Adrenal gland (tissue), 5 donors: ENCODE data around the gene SMIM12.

Source experiments
- CTCF ChIP-seq, 6 experiments: fragments of 450-650 bp in 4 of 6; fragments of 200-600 bp in 2 of 6; sonication (generic) in 1 of 6; IDR thresholded peaks; 1 replicate in 5 of 6; 2 replicates in 1 of 6; pipeline versions ENCODE4 v1.5.1 to v1.8.0; 2016 to 2021; ENCODE audit warnings: antibody characterized with exemption in 6 of 6, mild to moderate bottlenecking in 2 of 6, moderate library complexity in 1 of 6
- POLR2A ChIP-seq, 2 donors: fragments of 450-650 bp; IDR thresholded peaks; one replicate each; pipeline ENCODE4 v1.6.1; 2017; ENCODE audit warnings: antibody characterized with exemption in 2 of 2, mild to moderate bottlenecking in 2 of 2, moderate library complexity in 1 of 2
- donor health status: DM: no; HTN: no; CAD: no.

- TF ChIP-seq CTCF (IDR thresholded peaks at IDR 0.05) (no peak), POLR2A (IDR thresholded peaks at IDR 0.05) (no peak)
Observed at GRCh38 chr1:34869760-34870159, 10.2 kb upstream of the SMIM12 start.
